Neural progenitor cell (in vitro differentiated cells): Measurements from ENCODE around the gene SURF6.

Experiments
- CTCF ChIP-seq: fragments of 200-600 bp; sonication (generic); IDR thresholded peaks from 2 replicates; pipeline ENCODE4 v1.5.1; 2017; ENCODE audit warnings: antibody characterized with exemption, mild to moderate bottlenecking
- EZH2 ChIP-seq: fragments of 200-600 bp; sonication (generic); IDR thresholded peaks from 2 replicates; pipeline ENCODE4 v1.6.1; 2017; ENCODE audit warnings: antibody characterized with exemption, mild to moderate bottlenecking, moderate library complexity
- EZH2phosphoT487 ChIP-seq: fragments of 200-600 bp; sonication (generic); IDR thresholded peaks from 2 replicates; pipeline ENCODE4 v1.6.1; 2017; ENCODE audit warnings: antibody characterized with exemption

GRCh38 chr9:133340256-133340655 is 4.3 kb upstream of the SURF6 start:
- TF ChIP-seq CTCF (no peak), EZH2 (no peak), EZH2phosphoT487 (no peak)
